H7 (cell line): ENCODE results near the gene KCNN3. TPM values are rescaled to one million over a fixed set of nuclear protein-coding genes. Genes with fewer than 3 reads are reported as not detected.
"Not testable (repeated sequence)": the region's sequence is repeated elsewhere in the genome, so short reads cannot be mapped to it uniquely, and the experiment has no call there.

Experiments used
- DNase-seq: peaks from one replicate; pipeline ENCODE4 v3.0.0; 2012
- H3K27me3 ChIP-seq: 2 replicates; pipeline ENCODE4 v1.6.0; 2011; ENCODE audit warnings: mild to moderate bottlenecking, low read length; ENCODE audit not compliant: control insufficient read depth, insufficient read depth
- H3K36me3 ChIP-seq: replicated peaks from 2 replicates; pipeline ENCODE4 v1.5.1; 2011; ENCODE audit warnings: low read length; ENCODE audit not compliant: control insufficient read depth, insufficient read depth
- H3K4me3 ChIP-seq: 2 replicates; pipeline ENCODE4 v1.5.1; 2011; ENCODE audit warnings: low read depth, mild to moderate bottlenecking, control low read depth, low read length, moderate library complexity; ENCODE audit not compliant: insufficient read depth
- total RNA-seq: library from RNA; depleted of rRNA; stranded (reverse); fragments of >200 nt; shearing (Covaris generic); gene quantifications from 2 replicates; pipeline ENCODE4 v1.2.3, GENCODE V29; 2014; rRNA removed

KCNN3 gene
- 0.18 and 0.62 TPM in 2 replicates for total RNA-seq

DNA sequence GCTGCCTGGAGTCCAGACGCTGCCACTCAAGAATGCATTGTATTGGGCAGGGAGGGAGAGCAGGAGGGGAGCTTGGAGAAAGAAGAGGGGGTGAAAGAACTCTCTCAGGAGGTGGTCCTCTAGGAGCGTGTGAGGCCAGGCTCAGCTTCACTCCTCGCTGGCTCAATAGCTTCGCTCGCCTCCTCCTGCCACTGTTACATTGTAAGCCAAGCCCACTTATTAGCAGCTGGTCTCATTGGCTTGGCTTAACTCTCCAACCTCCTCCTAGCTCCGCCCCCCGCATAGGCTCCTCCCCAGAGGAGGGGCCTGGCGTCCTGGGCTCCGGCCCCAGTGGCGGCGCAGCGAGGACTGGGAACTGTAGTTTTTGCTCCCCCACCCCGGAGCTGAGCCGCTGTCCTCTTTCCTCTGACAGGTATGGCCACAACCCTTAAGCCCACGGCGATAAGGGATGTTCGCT lies at the start of gene KCNN3:
Gene KCNN3, minus strand, starts transcription at position 167 of the 457 bp plus-strand sequence. CDS start 317 bp downstream, outside the sequence.
- DNase-seq = peak; percentile 98
- Histone ChIP-seq H3K36me3 (no peaks in the 10 kb centered on the region), H3K4me3 (peak within 1 kb of the TSS; percentile 29; the same call in 1 of the 2 replicates), H3K27me3 (peaks cover 36% of the 10 kb centered on the region)

DNA sequence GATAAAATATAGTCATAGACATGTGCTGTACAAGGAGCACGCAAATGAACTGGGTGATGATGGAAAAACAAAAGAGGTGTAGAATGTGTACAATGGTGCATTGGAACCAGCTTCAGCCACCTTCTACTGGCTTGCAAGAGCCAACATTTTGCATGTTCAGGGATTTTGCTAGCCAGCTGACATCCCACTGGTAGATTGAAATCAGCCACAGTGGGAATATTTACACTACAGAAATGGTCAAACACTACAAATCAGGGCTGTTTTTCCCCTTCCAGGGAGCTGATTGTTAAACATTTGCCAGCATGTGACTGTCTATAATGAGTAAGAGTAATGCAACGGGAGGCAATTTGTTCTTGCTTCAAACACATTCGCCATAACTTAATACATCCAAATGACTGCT lies 43.2 kb upstream of the KCNN3 start:
- H3K27me3 ChIP-seq = no peaks in the 10 kb centered on the region
- no peak overlapping the region for H3K4me3 ChIP-seq
- H3K36me3 ChIP-seq = no peaks in the 10 kb centered on the region
- DNase-seq = no peak

DNA sequence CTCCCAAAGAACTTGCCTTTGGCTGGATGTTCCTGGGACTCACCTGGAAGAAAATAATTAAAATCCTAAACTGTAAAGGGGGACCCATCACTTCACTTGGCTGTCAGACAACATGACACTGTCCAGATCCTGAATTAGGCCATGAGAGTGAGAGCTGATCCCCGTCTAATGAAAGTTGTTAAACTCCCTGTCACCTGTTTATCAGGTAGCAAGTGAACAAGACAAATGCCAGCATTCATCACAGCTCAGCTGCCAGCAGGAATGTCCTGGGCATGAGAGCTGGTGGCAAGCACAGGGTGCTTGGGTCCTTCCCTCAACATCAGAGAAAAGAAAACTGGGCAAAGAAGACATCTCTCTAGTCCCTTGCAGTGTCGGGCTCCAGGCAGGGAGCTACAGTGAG lies 42.7 kb upstream of the KCNN3 start:
- H3K36me3 ChIP-seq = no peaks in the 10 kb centered on the region
- H3K27me3 ChIP-seq = no peaks in the 10 kb centered on the region
- no peak overlapping the region for H3K4me3 ChIP-seq
- no peak for DNase-seq

DNA sequence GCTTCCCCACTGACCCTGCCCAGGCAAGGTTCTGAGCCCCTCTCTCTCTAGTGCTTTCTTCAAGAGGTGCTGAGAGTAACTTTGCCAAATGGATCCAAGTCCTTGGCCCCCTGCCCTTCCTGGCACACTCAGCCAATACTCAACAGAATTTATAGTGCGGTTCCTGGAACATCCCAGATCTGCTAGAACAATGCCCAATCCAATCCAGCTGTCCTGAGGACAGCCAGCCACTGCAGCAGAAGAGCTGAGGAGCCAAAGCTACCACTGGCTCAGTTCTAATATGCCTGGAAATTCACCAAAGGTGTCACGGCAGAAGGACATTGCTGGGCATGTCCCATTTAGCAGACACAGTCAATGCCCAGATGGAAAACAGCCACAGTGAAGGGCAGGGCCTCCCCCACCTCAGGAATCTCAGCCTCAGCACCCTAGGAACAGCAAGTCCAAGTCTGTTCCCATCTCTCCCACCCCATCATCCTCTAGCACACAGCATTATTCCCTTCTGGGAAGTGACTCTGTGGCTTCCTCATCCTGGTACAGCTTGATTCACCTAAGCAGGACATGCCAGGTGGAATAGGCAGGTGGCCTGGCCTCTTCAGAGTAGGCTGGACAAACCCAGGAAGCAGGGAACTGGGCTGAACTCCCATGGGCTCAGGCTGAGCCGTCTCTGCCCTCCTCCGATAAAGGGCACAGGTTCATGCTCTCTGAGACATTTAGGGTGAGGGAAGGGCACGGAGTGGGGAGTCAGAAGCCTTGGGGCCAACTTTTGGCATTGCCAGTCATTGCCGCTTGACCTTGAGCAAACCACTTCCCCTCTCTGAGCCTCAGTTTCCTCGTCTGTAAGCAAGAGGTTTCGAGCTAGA lies 41.8 kb upstream of the KCNN3 start:
- Histone ChIP-seq H3K36me3 (no peaks in the 10 kb centered on the region), H3K27me3 (no peaks in the 10 kb centered on the region), H3K4me3 (no peak overlapping the region)
- DNase-seq = no peak

DNA sequence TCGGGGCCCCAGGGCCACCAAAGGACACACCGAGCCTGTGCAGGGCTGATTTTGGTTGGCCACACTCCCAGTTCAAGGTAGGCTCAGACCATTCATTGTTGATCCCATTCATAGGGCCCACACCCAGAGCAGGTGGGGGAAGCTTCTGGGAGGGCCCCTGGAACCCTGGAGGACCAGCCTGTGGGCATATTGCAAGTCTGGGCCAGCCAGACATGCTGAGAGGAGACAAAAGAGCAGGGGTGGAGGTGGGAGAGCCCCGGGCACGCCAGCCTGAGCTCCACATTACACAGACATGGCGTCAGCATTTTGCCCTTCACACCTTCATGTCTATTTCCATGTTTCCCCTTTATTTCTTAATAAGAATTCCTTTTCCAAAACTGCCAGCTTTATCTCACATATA lies 40.8 kb upstream of the KCNN3 start:
- Histone ChIP-seq H3K4me3 (no peak overlapping the region), H3K27me3 (no peaks in the 10 kb centered on the region), H3K36me3 (no peaks in the 10 kb centered on the region)
- DNase-seq = no peak

DNA sequence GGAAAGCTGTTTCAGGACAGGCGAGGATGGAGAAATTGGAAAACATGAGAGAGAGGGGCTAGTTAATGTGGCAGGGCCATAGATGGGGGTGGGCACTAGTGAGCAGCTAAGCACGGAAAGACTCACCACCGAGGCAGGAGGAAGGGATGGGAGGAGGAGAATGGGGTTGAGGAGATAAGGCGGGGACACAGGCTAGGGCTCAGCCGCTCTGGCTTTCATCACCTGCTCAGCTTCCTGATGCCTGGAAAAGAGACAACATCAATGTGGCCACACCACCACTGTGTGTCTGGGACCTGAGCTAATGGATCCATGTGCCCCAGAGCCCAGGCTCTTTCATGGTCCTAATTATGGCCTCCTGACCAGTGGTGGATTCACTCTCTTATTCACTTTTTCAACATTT lies 38.9 kb upstream of the KCNN3 start:
- Histone ChIP-seq H3K36me3 (no peaks in the 10 kb centered on the region), H3K4me3 (no peak overlapping the region), H3K27me3 (no peaks in the 10 kb centered on the region)
- DNase-seq = no peak

DNA sequence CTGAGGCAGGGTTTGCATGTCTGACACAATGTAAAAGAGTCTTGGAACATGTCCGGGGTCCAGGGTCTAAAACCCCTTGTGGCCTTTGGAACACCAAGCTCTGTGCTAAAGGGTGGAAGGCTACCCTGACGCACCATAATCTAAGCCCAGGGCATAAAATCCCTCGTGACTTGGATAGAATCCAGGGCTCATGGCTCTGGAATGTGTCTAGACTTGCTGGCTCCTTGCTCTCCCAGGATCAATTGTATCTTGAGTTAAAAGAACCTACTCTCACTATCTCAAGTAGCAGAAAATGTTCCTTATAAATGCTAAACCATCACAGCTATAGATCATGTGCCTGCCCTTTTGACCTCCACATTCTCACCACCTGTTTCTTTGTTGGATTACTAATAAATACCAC lies 38.0 kb upstream of the KCNN3 start:
- not testable (repeated sequence) for H3K4me3 ChIP-seq, H3K27me3 ChIP-seq, DNase-seq, H3K36me3 ChIP-seq

DNA sequence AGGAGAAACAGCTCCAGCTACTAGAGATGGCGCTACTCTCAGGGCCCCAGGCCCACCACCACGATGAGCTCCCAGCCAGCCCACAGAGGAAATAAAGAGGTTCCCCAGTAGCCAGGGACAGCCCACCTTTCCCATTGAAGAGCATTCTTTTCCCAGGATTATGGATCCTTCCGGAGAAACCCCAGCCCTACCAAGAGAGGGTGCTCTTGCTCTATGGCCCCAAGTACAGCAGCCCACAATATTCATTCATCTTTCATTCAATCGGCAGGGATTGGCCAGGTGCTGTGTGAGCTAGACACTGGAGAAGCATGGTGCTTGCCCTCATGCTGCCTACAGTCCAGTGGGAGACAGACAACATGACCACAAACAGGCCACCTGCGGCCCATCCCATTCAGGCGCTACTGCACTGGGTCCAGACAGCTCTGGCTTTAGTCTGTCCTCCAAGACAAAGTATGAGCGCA lies 36.6 kb upstream of the KCNN3 start:
- no peak overlapping the region for H3K4me3 ChIP-seq
- H3K27me3 ChIP-seq = no peaks in the 10 kb centered on the region
- H3K36me3 ChIP-seq = no peaks in the 10 kb centered on the region
- DNase-seq = peak; percentile 47

DNA sequence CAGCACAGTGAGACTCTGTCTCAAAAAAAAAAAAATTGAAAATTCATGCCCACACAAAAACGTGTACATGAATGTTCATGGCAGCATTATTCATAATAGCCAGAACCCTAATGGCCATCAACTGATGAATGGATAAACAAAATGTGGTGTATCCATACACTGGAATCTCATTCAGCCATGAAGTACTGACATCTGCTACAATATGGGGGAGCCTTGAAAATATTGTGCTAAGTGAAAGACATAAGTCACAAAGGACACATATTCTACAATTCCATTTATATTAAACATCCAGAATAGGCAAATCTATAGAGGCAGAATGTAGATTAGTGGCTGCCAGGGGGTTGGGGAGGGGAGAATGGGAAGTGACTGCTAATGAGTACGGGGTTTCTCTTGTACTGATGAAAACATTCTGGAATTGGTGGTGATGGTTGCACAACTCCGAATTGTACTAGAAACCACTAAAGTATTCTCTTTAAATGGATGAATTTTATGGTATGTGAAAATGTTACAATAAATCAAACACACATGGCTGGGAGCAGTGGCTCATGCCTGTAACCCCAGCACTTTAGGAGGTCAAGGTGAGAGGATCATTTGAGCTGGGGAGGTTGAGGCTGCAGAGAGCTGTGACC lies 33.0 kb upstream of the KCNN3 start:
- no peak overlapping the region for H3K4me3 ChIP-seq
- H3K36me3 ChIP-seq = no peaks in the 10 kb centered on the region
- H3K27me3 ChIP-seq = no peaks in the 10 kb centered on the region
- DNase-seq = no peak

DNA sequence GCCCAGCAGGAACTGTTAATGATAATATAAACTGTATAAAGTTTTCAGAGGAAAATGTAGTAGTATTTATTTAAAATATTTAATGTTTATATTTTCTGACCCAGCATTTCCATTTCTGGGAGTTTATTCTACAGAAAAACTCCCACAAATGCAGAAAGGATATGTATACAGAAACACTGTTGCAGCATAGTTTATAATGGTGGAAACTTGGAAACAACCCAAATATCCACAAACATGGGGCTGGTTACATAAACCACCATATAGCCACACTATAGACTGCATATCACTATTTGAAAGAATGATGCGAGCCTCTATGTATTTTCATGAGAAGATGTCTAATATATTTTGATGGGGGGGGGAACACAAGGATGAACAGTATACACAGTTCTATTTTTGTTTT lies 31.5 kb upstream of the KCNN3 start:
- no peak for DNase-seq
- Histone ChIP-seq H3K27me3 (no peaks in the 10 kb centered on the region), H3K4me3 (no peak overlapping the region), H3K36me3 (no peaks in the 10 kb centered on the region)

DNA sequence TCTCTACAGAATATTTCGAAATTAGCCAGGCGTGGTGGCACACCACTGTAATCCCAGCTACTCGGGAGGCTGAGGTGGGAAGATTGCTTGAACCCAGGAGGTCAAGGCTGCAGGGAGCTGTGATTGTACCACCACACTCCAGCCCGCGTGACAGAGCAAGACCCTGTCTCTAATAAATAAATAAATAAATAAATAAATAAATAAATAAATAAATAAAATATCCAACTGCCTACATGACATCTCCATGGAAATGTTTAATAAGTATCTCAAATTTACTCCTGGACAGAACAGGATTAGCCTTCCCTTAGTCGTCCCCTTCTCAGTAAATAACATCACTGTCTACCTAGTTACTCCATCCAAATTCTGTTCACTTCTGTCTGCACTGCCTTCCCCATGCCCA lies 29.0 kb upstream of the KCNN3 start:
- H3K27me3 ChIP-seq = no peaks in the 10 kb centered on the region

DNA sequence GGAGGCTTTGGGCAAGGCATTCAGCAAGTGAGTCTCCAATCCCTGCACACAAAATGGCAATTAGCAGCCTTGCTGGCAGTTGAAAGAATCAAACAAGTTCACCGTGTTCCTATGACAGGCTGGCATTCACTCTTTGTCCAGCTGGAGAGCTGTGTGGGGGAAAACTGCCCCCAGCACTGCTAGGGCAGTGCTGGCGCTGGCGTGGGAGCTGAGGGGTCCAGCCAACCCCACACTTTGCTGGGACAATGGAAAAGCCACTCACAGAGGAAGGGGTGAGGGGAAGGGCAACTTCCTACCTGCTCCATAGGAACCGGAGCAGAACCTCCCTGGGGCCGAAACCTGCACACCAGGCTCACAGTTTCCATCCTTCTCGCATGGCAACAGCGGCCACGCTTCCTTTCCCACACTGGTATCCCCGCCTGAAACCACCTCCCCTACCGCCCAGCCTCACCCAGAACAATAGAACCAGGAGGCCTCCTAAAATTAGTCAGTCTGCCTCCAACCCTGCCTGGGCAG lies 26.7 kb upstream of the KCNN3 start:
- DNase-seq = no peak
- Histone ChIP-seq H3K4me3 (no peak overlapping the region), H3K36me3 (no peaks in the 10 kb centered on the region), H3K27me3 (no peaks in the 10 kb centered on the region; the same call in 1 of the 2 replicates)

More for the DNA sequence above, 29.0 kb upstream of the KCNN3 start:
- H3K4me3 ChIP-seq = no peak overlapping the region
- no peak for DNase-seq
- H3K36me3 ChIP-seq = no peaks in the 10 kb centered on the region

DNA sequence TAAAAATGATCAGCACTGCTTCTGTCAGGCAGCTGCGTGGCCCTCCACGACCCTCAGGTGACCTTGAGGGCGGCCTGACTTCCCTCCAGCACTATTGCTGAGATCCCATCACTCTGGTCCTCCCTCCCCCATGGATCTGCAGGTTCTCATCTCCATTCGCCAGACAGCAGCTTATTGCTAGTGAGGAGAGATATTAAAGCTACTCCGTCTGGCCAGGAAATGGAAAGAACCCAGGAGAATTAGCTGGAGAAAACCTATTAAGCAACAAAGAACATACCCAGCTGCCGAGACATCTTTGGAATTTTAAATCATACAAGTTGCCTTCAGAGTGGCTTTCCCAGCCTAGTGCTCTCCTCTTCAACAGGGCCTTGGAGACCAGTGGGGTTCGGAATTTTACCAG lies 25.7 kb upstream of the KCNN3 start:
- Histone ChIP-seq H3K4me3 (no peak overlapping the region), H3K27me3 (no peaks in the 10 kb centered on the region; the same call in 1 of the 2 replicates), H3K36me3 (no peaks in the 10 kb centered on the region)
- DNase-seq = no peak

DNA sequence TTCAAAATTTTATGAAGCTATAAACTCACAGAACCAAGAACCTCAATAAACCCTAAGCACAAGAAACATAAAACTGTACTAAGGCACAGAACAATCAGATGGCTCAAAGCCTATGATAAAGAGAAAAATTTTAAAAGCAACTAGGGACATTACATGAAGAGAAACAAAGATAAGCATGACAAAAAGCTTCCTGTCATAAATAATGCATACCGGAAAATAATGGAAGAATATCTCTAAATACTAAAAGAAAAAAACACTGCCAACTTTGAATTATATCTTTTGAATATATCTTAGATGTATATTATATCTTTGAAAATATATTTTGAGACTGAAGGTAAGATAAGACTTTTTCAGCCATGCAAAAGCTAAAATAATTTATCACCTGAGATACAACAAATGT lies 21.4 kb upstream of the KCNN3 start:
- H3K36me3 ChIP-seq = no peaks in the 10 kb centered on the region
- no peak overlapping the region for H3K4me3 ChIP-seq
- no peak for DNase-seq
- no peaks in the 10 kb centered on the region; the same call in 1 of the 2 replicates for H3K27me3 ChIP-seq

DNA sequence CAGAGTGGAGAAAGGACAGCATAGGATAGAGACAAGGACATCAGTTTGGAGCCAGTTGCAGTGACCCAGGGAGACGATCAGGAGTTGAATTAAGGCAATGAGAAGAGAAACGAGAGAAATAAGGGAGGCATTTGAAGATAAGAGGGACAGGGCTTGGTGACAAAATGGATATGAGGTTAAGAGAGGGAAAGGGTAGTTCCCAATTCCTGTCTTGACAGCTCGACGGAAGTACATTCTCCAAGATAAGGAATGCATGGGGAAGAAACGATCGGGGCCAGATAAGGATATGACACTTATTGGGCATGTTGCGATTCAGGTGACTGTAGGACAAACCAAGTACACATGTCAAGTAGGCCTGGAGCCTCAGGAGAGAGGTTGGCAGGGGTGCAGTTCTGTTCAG lies 18.7 kb upstream of the KCNN3 start:
- H3K27me3 ChIP-seq = no peaks in the 10 kb centered on the region; the same call in 1 of the 2 replicates
- DNase-seq = no peak
- H3K4me3 ChIP-seq = no peak overlapping the region
- H3K36me3 ChIP-seq = no peaks in the 10 kb centered on the region
